ENCODE data around the gene ZNHIT6. TPM values are rescaled to one million over a fixed set of nuclear protein-coding genes. Genes with fewer than 3 reads are reported as not detected.

ZNHIT6 gene
- total and polyA plus RNA-seq, 3 experiments from 2014 or later, result 17.5 to 37.5 (median 35.5) TPM

- Histone ChIP-seq H3K9me3 (ENCODE audit: low read length) (no peaks in the 10 kb centered on the region), H3K4me3 (ENCODE audit: low read length) (no peak overlapping the region), H3K27ac (ENCODE audit: low read depth, low read length) (no peak overlapping the region), H3K4me1 (ENCODE audit: insufficient read depth, low read length) (no peaks in the 10 kb centered on the region), H3K27me3 (ENCODE audit: insufficient read depth, low read length, poor library complexity, severe bottlenecking) (no peaks in the 10 kb centered on the region), H3K36me3 (ENCODE audit: insufficient read depth, low read length) (no peaks in the 10 kb centered on the region)
- no peaks in the 10 kb centered on the region for H3K4me1 Mint-ChIP-seq
- no peak for DNase-seq
- H3K36me3 Mint-ChIP-seq, result peaks cover 12 to 53% (median 23%) of the 10 kb centered on the region in 3 donors
- no peaks in the 10 kb centered on the region for H3K9me3 Mint-ChIP-seq
- no peak overlapping the region for H3K4me3 Mint-ChIP-seq
- no peaks in the 10 kb centered on the region for H3K27me3 Mint-ChIP-seq
- CTCF ChIA-PET, result no interaction called here
- POLR2A ChIA-PET, result no interaction called here
- peak overlapping the region in 3 of 8 donors; percentile 8 to 58 (median 21) for H3K27ac Mint-ChIP-seq
Observed at GRCh38 chr1:85661767-85662166, 46.5 kb downstream of the ZNHIT6 start.

- H3K27ac Mint-ChIP-seq, result no peak overlapping the region
- H3K36me3 Mint-ChIP-seq, result peaks cover 12 to 53% (median 25%) of the 10 kb centered on the region in 3 donors
- ChIA-PET CTCF (no interaction called here), POLR2A (no interaction called here)
- Histone ChIP-seq H3K4me3 (ENCODE audit: low read length) (no peak overlapping the region), H3K27me3 (ENCODE audit: insufficient read depth, low read length, poor library complexity, severe bottlenecking) (no peaks in the 10 kb centered on the region), H3K9me3 (ENCODE audit: low read length) (no peaks in the 10 kb centered on the region), H3K36me3 (ENCODE audit: insufficient read depth, low read length) (no peaks in the 10 kb centered on the region), H3K27ac (ENCODE audit: low read depth, low read length) (no peak overlapping the region), H3K4me1 (ENCODE audit: insufficient read depth, low read length) (no peaks in the 10 kb centered on the region)
- peaks cover 0 to 9% (median 0%) of the 10 kb centered on the region in 3 donors for H3K4me1 Mint-ChIP-seq
- no peak overlapping the region for H3K4me3 Mint-ChIP-seq
- no peaks in the 10 kb centered on the region for H3K27me3 Mint-ChIP-seq
- H3K9me3 Mint-ChIP-seq, result no peaks in the 10 kb centered on the region
- DNase-seq, result no peak
Observed at GRCh38 chr1:85660541-85660940, 47.7 kb downstream of the ZNHIT6 start.

GRCh38 chr1:85659174-85659573, 49.1 kb downstream of the ZNHIT6 start:
- Histone ChIP-seq H3K27me3 (ENCODE audit: insufficient read depth, low read length, poor library complexity, severe bottlenecking) (no peaks in the 10 kb centered on the region), H3K4me1 (ENCODE audit: insufficient read depth, low read length) (no peaks in the 10 kb centered on the region), H3K4me3 (ENCODE audit: low read length) (no peak overlapping the region), H3K9me3 (ENCODE audit: low read length) (no peaks in the 10 kb centered on the region), H3K36me3 (ENCODE audit: insufficient read depth, low read length) (peaks cover 7% of the 10 kb centered on the region), H3K27ac (ENCODE audit: low read depth, low read length) (no peak overlapping the region)
- no peak for DNase-seq
- Mint-ChIP-seq H3K9me3 (no peaks in the 10 kb centered on the region), H3K36me3 (peaks cover 6 to 57% (median 24%) of the 10 kb centered on the region in 3 donors), H3K27ac (no peak overlapping the region), H3K4me3 (no peak overlapping the region), H3K4me1 (peaks cover 0 to 9% (median 0%) of the 10 kb centered on the region in 3 donors), H3K27me3 (no peaks in the 10 kb centered on the region)
- ChIA-PET CTCF (no interaction called here), POLR2A (no interaction called here)

GRCh38 chr1:85656948-85657347, 51.3 kb downstream of the ZNHIT6 start:
- POLR2A ChIA-PET, result no interaction called here
- H3K27ac ChIP-seq (ENCODE audit: low read depth, low read length), result no peak overlapping the region
- CTCF ChIA-PET, result no interaction called here
- Mint-ChIP-seq H3K9me3 (peaks cover 0 to 2% (median 0%) of the 10 kb centered on the region in 5 donors), H3K27me3 (no peaks in the 10 kb centered on the region), H3K27ac (peak overlapping the region in 1 of 8 donors; percentile 50), H3K4me3 (no peak overlapping the region), H3K36me3 (peaks cover 24 to 66% (median 36%) of the 10 kb centered on the region in 3 donors), H3K4me1 (peaks cover 0 to 9% (median 0%) of the 10 kb centered on the region in 3 donors)
- no peaks in the 10 kb centered on the region for H3K27me3 ChIP-seq (ENCODE audit: insufficient read depth, low read length, poor library complexity, severe bottlenecking)
- peaks cover 19% of the 10 kb centered on the region for H3K36me3 ChIP-seq (ENCODE audit: insufficient read depth, low read length)
- no peak overlapping the region for H3K4me3 ChIP-seq (ENCODE audit: low read length)
- H3K9me3 ChIP-seq (ENCODE audit: low read length), result no peaks in the 10 kb centered on the region
- no peaks in the 10 kb centered on the region for H3K4me1 ChIP-seq (ENCODE audit: insufficient read depth, low read length)
- no peak for DNase-seq

- Mint-ChIP-seq H3K4me1 (peaks cover 0 to 9% (median 0%) of the 10 kb centered on the region in 3 donors), H3K4me3 (no peak overlapping the region), H3K36me3 (peaks cover 29 to 64% (median 38%) of the 10 kb centered on the region in 3 donors), H3K9me3 (peaks cover 0 to 2% (median 0%) of the 10 kb centered on the region in 5 donors), H3K27ac (peak overlapping the region in 1 of 8 donors; percentile 54), H3K27me3 (no peaks in the 10 kb centered on the region)
- POLR2A ChIA-PET, result no interaction called here
- Histone ChIP-seq H3K27me3 (ENCODE audit: insufficient read depth, low read length, poor library complexity, severe bottlenecking) (no peaks in the 10 kb centered on the region), H3K4me1 (ENCODE audit: insufficient read depth, low read length) (no peaks in the 10 kb centered on the region), H3K36me3 (ENCODE audit: insufficient read depth, low read length) (peaks cover 19% of the 10 kb centered on the region), H3K9me3 (ENCODE audit: low read length) (no peaks in the 10 kb centered on the region), H3K27ac (ENCODE audit: low read depth, low read length) (no peak overlapping the region), H3K4me3 (ENCODE audit: low read length) (no peak overlapping the region)
- CTCF ChIA-PET, result no interaction called here
- DNase-seq, result no peak
Observed at GRCh38 chr1:85656256-85656655, 52.0 kb downstream of the ZNHIT6 start.

GRCh38 chr1:85655315-85655714, 52.9 kb downstream of the ZNHIT6 start:
- Histone ChIP-seq H3K27me3 (ENCODE audit: insufficient read depth, low read length, poor library complexity, severe bottlenecking) (no peaks in the 10 kb centered on the region), H3K4me3 (ENCODE audit: low read length) (no peak overlapping the region), H3K9me3 (ENCODE audit: low read length) (no peaks in the 10 kb centered on the region), H3K36me3 (ENCODE audit: insufficient read depth, low read length) (peaks cover 19% of the 10 kb centered on the region), H3K27ac (ENCODE audit: low read depth, low read length) (no peak overlapping the region), H3K4me1 (ENCODE audit: insufficient read depth, low read length) (no peaks in the 10 kb centered on the region)
- ChIA-PET CTCF (no interaction called here), POLR2A (no interaction called here)
- peaks cover 0 to 9% (median 2%) of the 10 kb centered on the region in 3 donors for H3K4me1 Mint-ChIP-seq
- H3K36me3 Mint-ChIP-seq, result peaks cover 36 to 68% (median 38%) of the 10 kb centered on the region in 3 donors
- no peaks in the 10 kb centered on the region for H3K27me3 Mint-ChIP-seq
- no peak overlapping the region for H3K4me3 Mint-ChIP-seq
- no peak overlapping the region for H3K27ac Mint-ChIP-seq
- DNase-seq, result no peak
- peaks cover 0 to 2% (median 0%) of the 10 kb centered on the region in 5 donors for H3K9me3 Mint-ChIP-seq

GRCh38 chr1:85654066-85654782, 54.0 kb downstream of the ZNHIT6 start:
- DNase-seq, result no peak
- Mint-ChIP-seq H3K4me1 (peaks cover 0 to 9% (median 2%) of the 10 kb centered on the region in 3 donors), H3K27me3 (no peaks in the 10 kb centered on the region), H3K36me3 (peaks cover 38 to 73% (median 46%) of the 10 kb centered on the region in 3 donors), H3K27ac (peak overlapping the region in 1 of 8 donors; percentile 50), H3K9me3 (peaks cover under 1 to 7% (median 2%) of the 10 kb centered on the region in 5 donors), H3K4me3 (no peak overlapping the region)
- Histone ChIP-seq H3K4me3 (ENCODE audit: low read length) (no peak overlapping the region), H3K27me3 (ENCODE audit: insufficient read depth, low read length, poor library complexity, severe bottlenecking) (no peaks in the 10 kb centered on the region), H3K9me3 (ENCODE audit: low read length) (no peaks in the 10 kb centered on the region), H3K4me1 (ENCODE audit: insufficient read depth, low read length) (no peaks in the 10 kb centered on the region), H3K27ac (ENCODE audit: low read depth, low read length) (no peak overlapping the region), H3K36me3 (ENCODE audit: insufficient read depth, low read length) (peaks cover 19% of the 10 kb centered on the region)
- ChIA-PET POLR2A (no interaction called here), CTCF (no interaction called here)

GRCh38 chr1:85652327-85652726, 55.9 kb downstream of the ZNHIT6 start:
- Histone ChIP-seq H3K4me1 (ENCODE audit: insufficient read depth, low read length) (no peaks in the 10 kb centered on the region), H3K27ac (ENCODE audit: low read depth, low read length) (no peak overlapping the region), H3K4me3 (ENCODE audit: low read length) (no peak overlapping the region), H3K27me3 (ENCODE audit: insufficient read depth, low read length, poor library complexity, severe bottlenecking) (no peaks in the 10 kb centered on the region), H3K36me3 (ENCODE audit: insufficient read depth, low read length) (peaks cover 19% of the 10 kb centered on the region), H3K9me3 (ENCODE audit: low read length) (no peaks in the 10 kb centered on the region)
- no peak for DNase-seq
- peak overlapping the region in 1 of 8 donors; percentile 65 for H3K27ac Mint-ChIP-seq
- H3K4me1 Mint-ChIP-seq, result peaks cover 0 to 9% (median 2%) of the 10 kb centered on the region in 3 donors
- H3K9me3 Mint-ChIP-seq, result peaks cover 11 to 15% (median 11%) of the 10 kb centered on the region in 5 donors
- H3K4me3 Mint-ChIP-seq, result no peak overlapping the region
- H3K27me3 Mint-ChIP-seq, result no peaks in the 10 kb centered on the region
- ChIA-PET POLR2A (no interaction called here), CTCF (no interaction called here)
- H3K36me3 Mint-ChIP-seq, result peaks cover 44 to 82% (median 60%) of the 10 kb centered on the region in 3 donors

Measured in CD8-positive, alpha-beta memory T cell (primary cell).